Peyer's patch (tissue), 4 donors: ENCODE data around the gene KCNK5. TPM values are rescaled to one million over a fixed set of nuclear protein-coding genes. Genes with fewer than 3 reads are reported as not detected.

Experiments used
- DNase-seq, 3 donors: peaks; one replicate each; pipeline ENCODE4 v3.0.0-alpha.2; 2017 to 2019
- H3K27ac ChIP-seq, 4 donors: fragments of 200-600 bp; sonication (generic); one replicate each; pipeline ENCODE4 v1.5.1; 2016 to 2019
- H3K27me3 ChIP-seq, 2 donors: fragments of 200-600 bp; sonication (generic); one replicate each; pipeline ENCODE4 v1.5.1; 2019
- H3K36me3 ChIP-seq, 3 donors: fragments of 200-600 bp; sonication (generic); one replicate each; pipeline ENCODE4 v1.5.1; 2016 to 2019
- H3K4me1 ChIP-seq, 4 donors: fragments of 200-600 bp; sonication (generic); one replicate each; pipeline ENCODE4 v1.5.1; 2016 to 2019
- H3K4me3 ChIP-seq, 4 donors: fragments of 200-600 bp; sonication (generic); 1 replicate in 3 of 4; 2 replicates in 1 of 4; pipeline ENCODE4 v1.5.1; 2016 to 2019; ENCODE audit warnings: mild to moderate bottlenecking in 1 of 4
- H3K9me3 ChIP-seq, 4 donors: fragments of 200-600 bp; sonication (generic); one replicate each; pipeline ENCODE4 v1.5.1; 2016 to 2019; ENCODE audit warnings: mild to moderate bottlenecking in 1 of 4
- POLR2A ChIP-seq, 2 donors: fragments of 450-650 bp; IDR thresholded peaks; one replicate each; pipeline ENCODE4 v1.5.1; 2017; ENCODE audit warnings: antibody characterized with exemption in 2 of 2, mild to moderate bottlenecking in 2 of 2, moderate library complexity in 2 of 2
- total RNA-seq, 4 donors: library from RNA; depleted of rRNA; stranded (reverse); fragments of >200 nt; gene quantifications; one replicate each; pipeline ENCODE4 v1.1.0, GENCODE V29; 2016
- TF ChIP-seq, protein P1 (sequence below), 6 experiments: fragments of 450-650 bp in 4 of 6; fragments of 200-600 bp in 2 of 6; sonication (generic) in 1 of 6; IDR thresholded peaks; one replicate each; pipeline ENCODE4 v1.5.1; 2017 to 2019; ENCODE audit warnings: antibody characterized with exemption in 6 of 6, mild to moderate bottlenecking in 3 of 6, moderate library complexity in 1 of 6

KCNK5 gene
- total RNA-seq, 4 donors from 2014 or later = 10.7 to 150 (median 115) TPM

DNA sequence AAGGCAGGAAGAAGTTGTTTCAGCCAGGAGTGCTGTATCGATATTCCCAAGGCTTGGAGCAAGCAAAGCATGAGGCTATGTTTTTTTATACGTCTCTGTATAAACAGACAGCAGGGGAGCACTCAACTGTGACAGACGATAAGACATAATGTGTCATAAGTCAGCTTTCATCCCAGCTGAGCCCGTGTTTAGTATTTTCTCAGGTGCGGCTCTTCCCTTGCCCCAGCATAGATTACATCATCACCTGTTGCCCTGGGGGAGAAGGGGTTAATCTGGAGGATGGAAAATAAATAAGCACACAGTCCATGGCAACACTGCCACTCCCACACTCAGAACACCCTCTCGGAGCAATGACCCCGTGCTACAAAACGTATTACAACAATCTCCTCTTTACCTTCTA lies 22.1 kb upstream of the KCNK5 start:
- DNase-seq = peak in 1 of 3 donors; percentile 70
- TF ChIP-seq, protein P1, sequence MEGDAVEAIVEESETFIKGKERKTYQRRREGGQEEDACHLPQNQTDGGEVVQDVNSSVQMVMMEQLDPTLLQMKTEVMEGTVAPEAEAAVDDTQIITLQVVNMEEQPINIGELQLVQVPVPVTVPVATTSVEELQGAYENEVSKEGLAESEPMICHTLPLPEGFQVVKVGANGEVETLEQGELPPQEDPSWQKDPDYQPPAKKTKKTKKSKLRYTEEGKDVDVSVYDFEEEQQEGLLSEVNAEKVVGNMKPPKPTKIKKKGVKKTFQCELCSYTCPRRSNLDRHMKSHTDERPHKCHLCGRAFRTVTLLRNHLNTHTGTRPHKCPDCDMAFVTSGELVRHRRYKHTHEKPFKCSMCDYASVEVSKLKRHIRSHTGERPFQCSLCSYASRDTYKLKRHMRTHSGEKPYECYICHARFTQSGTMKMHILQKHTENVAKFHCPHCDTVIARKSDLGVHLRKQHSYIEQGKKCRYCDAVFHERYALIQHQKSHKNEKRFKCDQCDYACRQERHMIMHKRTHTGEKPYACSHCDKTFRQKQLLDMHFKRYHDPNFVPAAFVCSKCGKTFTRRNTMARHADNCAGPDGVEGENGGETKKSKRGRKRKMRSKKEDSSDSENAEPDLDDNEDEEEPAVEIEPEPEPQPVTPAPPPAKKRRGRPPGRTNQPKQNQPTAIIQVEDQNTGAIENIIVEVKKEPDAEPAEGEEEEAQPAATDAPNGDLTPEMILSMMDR (IDR thresholded peaks at IDR 0.05) = no peak
- TF ChIP-seq POLR2A (IDR thresholded peaks at IDR 0.05) = no peak
- H3K36me3 ChIP-seq = no peaks in the 10 kb centered on the region
- H3K27me3 ChIP-seq = no peaks in the 10 kb centered on the region
- no peaks in the 10 kb centered on the region for H3K9me3 ChIP-seq
- no peak overlapping the region for H3K4me3 ChIP-seq
- peaks cover 0 to 4% (median 0%) of the 10 kb centered on the region in 4 donors for H3K4me1 ChIP-seq
- H3K27ac ChIP-seq = no peak overlapping the region

DNA sequence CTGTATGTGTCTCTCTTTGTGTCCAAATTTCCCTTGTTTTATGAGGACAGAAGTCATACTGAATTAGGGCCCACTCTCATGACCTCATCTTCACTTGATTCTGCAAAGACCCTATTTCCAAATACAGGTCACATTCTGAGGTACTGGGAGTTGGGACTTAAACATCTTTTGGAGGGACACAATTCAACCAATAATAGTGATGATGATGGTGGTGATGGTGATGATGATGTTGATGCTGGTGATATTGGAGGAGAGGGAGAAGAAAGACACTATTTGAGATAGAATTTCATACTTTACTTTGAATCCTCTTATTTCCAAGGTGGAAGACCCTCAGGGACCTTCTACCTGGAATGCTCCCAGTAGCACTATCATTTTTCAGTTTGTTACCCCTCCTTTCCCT lies 21.2 kb upstream of the KCNK5 start:
- Histone ChIP-seq H3K9me3 (no peaks in the 10 kb centered on the region), H3K4me1 (peaks cover 0 to 4% (median 0%) of the 10 kb centered on the region in 4 donors), H3K4me3 (no peak overlapping the region), H3K27ac (no peak overlapping the region), H3K36me3 (no peaks in the 10 kb centered on the region), H3K27me3 (no peaks in the 10 kb centered on the region)
- no peak for TF ChIP-seq POLR2A (IDR thresholded peaks at IDR 0.05)
- TF ChIP-seq, protein P1 (IDR thresholded peaks at IDR 0.05) = no peak
- no peak for DNase-seq

DNA sequence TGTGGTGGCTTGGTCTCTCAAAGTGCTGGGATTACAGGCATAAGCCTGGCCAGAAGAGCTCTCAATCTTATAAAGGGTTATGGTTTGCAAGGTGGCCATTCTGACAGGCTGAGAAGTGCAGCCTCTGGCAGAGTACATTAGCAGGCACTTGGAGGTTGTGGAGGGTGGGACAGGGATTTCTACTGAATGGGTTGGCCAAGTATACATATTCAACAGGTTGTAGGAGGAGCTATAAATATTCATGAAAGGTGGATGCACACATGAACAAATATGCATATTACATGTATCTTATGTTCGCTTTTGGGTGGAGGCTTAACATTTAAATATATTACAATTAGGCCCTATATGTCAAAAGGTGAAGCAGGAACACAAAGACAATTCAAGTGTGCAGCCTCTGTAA lies 20.0 kb upstream of the KCNK5 start:
- DNase-seq = no peak
- TF ChIP-seq, protein P1 (IDR thresholded peaks at IDR 0.05) = no peak
- TF ChIP-seq POLR2A (IDR thresholded peaks at IDR 0.05) = no peak
- H3K4me1 ChIP-seq = peaks cover 0 to 4% (median 0%) of the 10 kb centered on the region in 4 donors
- H3K36me3 ChIP-seq = no peaks in the 10 kb centered on the region
- H3K4me3 ChIP-seq = no peak overlapping the region
- no peak overlapping the region for H3K27ac ChIP-seq
- no peaks in the 10 kb centered on the region for H3K9me3 ChIP-seq
- H3K27me3 ChIP-seq = no peaks in the 10 kb centered on the region

DNA sequence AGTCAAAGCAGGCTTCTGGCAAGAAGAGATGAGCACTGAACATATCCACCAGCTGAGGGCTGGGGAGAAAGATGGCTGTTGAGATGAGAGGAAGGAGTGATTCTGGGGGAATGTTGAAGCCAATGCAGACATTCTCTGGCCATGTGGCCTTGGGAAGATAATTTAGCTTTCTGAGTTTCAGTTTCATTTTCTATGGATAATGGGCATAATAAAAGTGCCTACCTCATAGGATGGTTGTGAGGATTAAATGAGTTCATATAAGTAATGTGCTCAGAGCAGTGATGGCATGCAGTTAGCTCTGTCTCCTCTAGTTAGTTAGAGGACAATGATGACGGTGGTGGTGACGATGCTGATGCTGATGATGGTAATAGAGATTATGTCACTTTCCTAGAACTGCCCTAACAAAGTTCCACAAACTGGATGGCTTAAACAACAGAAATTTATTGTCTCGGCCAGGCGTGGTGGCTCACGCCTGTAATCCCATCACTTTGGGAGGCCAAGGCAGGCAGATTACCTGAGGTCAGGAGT lies 18.5 kb upstream of the KCNK5 start:
- no peak overlapping the region for H3K4me3 ChIP-seq
- H3K36me3 ChIP-seq = no peaks in the 10 kb centered on the region
- no peaks in the 10 kb centered on the region for H3K27me3 ChIP-seq
- peak overlapping the region in 1 of 4 donors; percentile 59 for H3K27ac ChIP-seq
- no peak for TF ChIP-seq POLR2A (IDR thresholded peaks at IDR 0.05)
- TF ChIP-seq, protein P1 (IDR thresholded peaks at IDR 0.05) = no peak
- DNase-seq = no peak
- H3K4me1 ChIP-seq = peaks cover 0 to 4% (median 0%) of the 10 kb centered on the region in 4 donors
- no peaks in the 10 kb centered on the region for H3K9me3 ChIP-seq

DNA sequence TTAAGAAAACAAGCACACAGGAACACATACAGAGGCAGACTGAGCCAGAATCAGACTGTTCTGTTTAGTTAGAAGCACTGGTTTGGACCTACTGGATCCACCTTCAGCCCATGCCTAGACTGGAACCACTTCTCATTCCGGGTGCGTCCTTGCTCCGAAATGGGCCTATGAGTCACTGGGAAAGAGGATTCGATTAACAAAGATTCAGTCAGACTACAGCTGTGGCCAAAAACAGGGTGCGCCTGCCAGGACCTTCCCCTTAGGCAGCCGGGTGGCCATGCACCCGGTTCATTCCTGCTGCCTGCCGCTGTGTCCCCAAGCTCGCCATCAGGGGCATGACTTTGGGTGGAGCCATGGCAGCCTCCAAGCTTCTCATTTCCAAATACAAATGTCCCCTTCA lies 14.5 kb upstream of the KCNK5 start:
- TF ChIP-seq, protein P1 (IDR thresholded peaks at IDR 0.05) = no peak
- no peak for TF ChIP-seq POLR2A (IDR thresholded peaks at IDR 0.05)

More for the DNA sequence above, 14.5 kb upstream of the KCNK5 start:
- Histone ChIP-seq H3K27ac (no peak overlapping the region), H3K36me3 (no peaks in the 10 kb centered on the region), H3K27me3 (no peaks in the 10 kb centered on the region), H3K4me3 (no peak overlapping the region), H3K9me3 (no peaks in the 10 kb centered on the region), H3K4me1 (peaks cover 0 to 9% (median 0%) of the 10 kb centered on the region in 4 donors)
- no peak for DNase-seq
